H9 (cell line): ENCODE results near the gene METAP2. TPM values are rescaled to one million over a fixed set of nuclear protein-coding genes. Genes with fewer than 3 reads are reported as not detected.

Experiments used
- DNase-seq: peaks from one replicate; pipeline ENCODE4 v3.0.0-alpha.2; 2017
- H2AFZ ChIP-seq: one replicate; pipeline ENCODE4 v1.6.1; 2013; ENCODE audit warnings: mild to moderate bottlenecking, low read length, control low read depth, moderate library complexity
- H2AK5ac ChIP-seq: 2 replicates; pipeline ENCODE4 v1.6.1; 2013; ENCODE audit warnings: low read length, control low read depth, mixed read lengths; ENCODE audit not compliant: insufficient read length
- H2BK120ac ChIP-seq: one replicate; pipeline ENCODE4 v1.6.1; 2013; ENCODE audit warnings: low read depth, mild to moderate bottlenecking, low read length, control low read depth, inconsistent platforms; ENCODE audit not compliant: poor library complexity, severe bottlenecking
- H2BK12ac ChIP-seq: 2 replicates; pipeline ENCODE4 v1.6.1; 2013; ENCODE audit warnings: low read length, control low read depth, mixed read lengths, low read depth; ENCODE audit not compliant: insufficient read length
- H2BK15ac ChIP-seq: 2 replicates; pipeline ENCODE4 v1.6.1; 2013; ENCODE audit warnings: low read depth, low read length, control low read depth
- H2BK20ac ChIP-seq: one replicate; pipeline ENCODE4 v1.6.1; 2013; ENCODE audit warnings: low read depth, mild to moderate bottlenecking, low read length, control low read depth, inconsistent platforms; ENCODE audit not compliant: poor library complexity, severe bottlenecking
- H2BK5ac ChIP-seq: 2 replicates; pipeline ENCODE4 v1.6.1; 2013; ENCODE audit warnings: low read length, control low read depth, mixed read lengths; ENCODE audit not compliant: insufficient read length
- H3K14ac ChIP-seq: 2 replicates; pipeline ENCODE4 v1.6.1; 2013; ENCODE audit warnings: low read length, control low read depth; ENCODE audit not compliant: insufficient read depth
- H3K18ac ChIP-seq: 2 replicates; pipeline ENCODE4 v1.6.1; 2013; ENCODE audit warnings: low read depth, mild to moderate bottlenecking, mixed read lengths, low read length, control low read depth; ENCODE audit not compliant: insufficient read length
- H3K23ac ChIP-seq: 2 replicates; pipeline ENCODE4 v1.6.1; 2013; ENCODE audit warnings: low read length, control low read depth, mixed read lengths, low read depth; ENCODE audit not compliant: insufficient read length
- H3K23me2 ChIP-seq: 2 replicates; pipeline ENCODE4 v1.6.1; 2013; ENCODE audit warnings: low read depth, mild to moderate bottlenecking, mixed read lengths, low read length, control low read depth; ENCODE audit not compliant: insufficient read length, poor library complexity, severe bottlenecking
- H3K27ac ChIP-seq: 2 replicates; pipeline ENCODE4 v1.5.1; 2013; ENCODE audit warnings: low read length, control low read depth, mixed read lengths, low read depth; ENCODE audit not compliant: insufficient read length
- H3K27me3 ChIP-seq: 2 replicates; pipeline ENCODE4 v1.6.1; 2013; ENCODE audit warnings: low read length, control low read depth, inconsistent platforms; ENCODE audit not compliant: insufficient read depth
- H3K4ac ChIP-seq: 2 replicates; pipeline ENCODE4 v1.6.1; 2013; ENCODE audit warnings: low read depth, mild to moderate bottlenecking, control low read depth, inconsistent platforms, low read length, moderate library complexity
- H3K4me1 ChIP-seq: 2 replicates; pipeline ENCODE4 v1.6.1; 2013; ENCODE audit warnings: low read length, control low read depth, inconsistent platforms; ENCODE audit not compliant: insufficient read depth
- H3K4me2 ChIP-seq: 2 replicates; pipeline ENCODE4 v1.6.1; 2013; ENCODE audit warnings: low read length, control low read depth, mixed read lengths; ENCODE audit not compliant: insufficient read length, insufficient read depth
- H3K56ac ChIP-seq: 2 replicates; pipeline ENCODE4 v1.6.1; 2013; ENCODE audit warnings: low read depth, mild to moderate bottlenecking, mixed read lengths, low read length, control low read depth; ENCODE audit not compliant: insufficient read length
- H3K79me1 ChIP-seq: 2 replicates; pipeline ENCODE4 v1.6.1; 2013; ENCODE audit warnings: low read depth, mild to moderate bottlenecking, moderate library complexity, low read length, control low read depth, inconsistent platforms; ENCODE audit not compliant: insufficient read depth, poor library complexity, severe bottlenecking
- H3K79me2 ChIP-seq: 2 replicates; pipeline ENCODE4 v1.6.1; 2013; ENCODE audit warnings: low read length, control low read depth, inconsistent platforms; ENCODE audit not compliant: insufficient read depth
- H3K9ac ChIP-seq: 2 replicates; pipeline ENCODE4 v1.6.1; 2013; ENCODE audit warnings: low read length, control low read depth, mixed read lengths; ENCODE audit not compliant: insufficient read length; ENCODE audit errors: extremely low read depth
- H3K9me3 ChIP-seq: one replicate; pipeline ENCODE4 v1.6.1; 2013; ENCODE audit warnings: low read depth, low read length, inconsistent platforms; ENCODE audit not compliant: control insufficient read depth
- H3T11ph ChIP-seq: one replicate; pipeline ENCODE4 v1.6.1; 2013; ENCODE audit warnings: mild to moderate bottlenecking, low read length, control low read depth, inconsistent platforms
- H4K20me1 ChIP-seq: one replicate; pipeline ENCODE4 v1.6.1; 2013; ENCODE audit not compliant: control insufficient read depth, insufficient read length, insufficient read depth
- H4K5ac ChIP-seq: 2 replicates; pipeline ENCODE4 v1.6.1; 2013; ENCODE audit warnings: low read depth, mild to moderate bottlenecking, mixed read lengths, low read length, control low read depth; ENCODE audit not compliant: insufficient read length
- H4K8ac ChIP-seq: replicated peaks from 2 replicates; pipeline ENCODE4 v1.6.1; 2013; ENCODE audit warnings: low read length, control low read depth, mixed read lengths, low read depth; ENCODE audit not compliant: insufficient read length
- H4K91ac ChIP-seq: 2 replicates; pipeline ENCODE4 v1.6.1; 2013; ENCODE audit warnings: low read depth, mild to moderate bottlenecking, moderate library complexity, mixed read lengths, low read length, control low read depth; ENCODE audit not compliant: insufficient read length
- H3K27ac Mint-ChIP-seq, 3 experiments: 2 replicates in 2 of 3; 3 replicates in 1 of 3; pipeline ENCODE4 v1.8.0; 2020 to 2021; ENCODE audit warnings: mixed read lengths in 3 of 3, mild to moderate bottlenecking in 1 of 3, moderate library complexity in 1 of 3
- H3K27me3 Mint-ChIP-seq: 2 replicates; pipeline ENCODE4 v1.8.0; 2021; ENCODE audit warnings: low read depth, mild to moderate bottlenecking, moderate library complexity, mixed read lengths
- H3K36me3 Mint-ChIP-seq, 3 experiments: 2 replicates in 2 of 3; 3 replicates in 1 of 3; pipeline ENCODE4 v1.8.0; 2020 to 2021; ENCODE audit warnings: low read depth in 3 of 3, mixed read lengths in 3 of 3; ENCODE audit not compliant: insufficient read depth in 1 of 3
- H3K4me1 Mint-ChIP-seq, 2 experiments: 2 replicates each; pipeline ENCODE4 v1.8.0; 2020; ENCODE audit warnings: mixed read lengths in 2 of 2
- H3K4me3 Mint-ChIP-seq, 2 experiments: 2 replicates in 1 of 2; 3 replicates in 1 of 2; pipeline ENCODE4 v1.8.0; 2020 to 2021; ENCODE audit warnings: mild to moderate bottlenecking in 2 of 2, mixed read lengths in 2 of 2, moderate library complexity in 1 of 2
- H3K9me3 Mint-ChIP-seq, 2 experiments: 2 replicates in 1 of 2; 3 replicates in 1 of 2; pipeline ENCODE4 v1.8.0; 2020; ENCODE audit warnings: mild to moderate bottlenecking in 2 of 2, mixed read lengths in 2 of 2, moderate library complexity in 1 of 2
- WGBS: extraction: QIAGEN DNeasy Blood & Tissue Kit; methylation state at CpG from one replicate; pipeline ENCODE4 v1.1.7; 2013; ENCODE audit warnings: missing lambda C conversion rate, low lambda C conversion rate, mixed read lengths; ENCODE audit not compliant: insufficient read length; ENCODE audit errors: extremely low coverage; 5-methylcytosine and 5-hydroxymethylcytosine counted together
- total RNA-seq: library from RNA; stranded (reverse); gene quantifications from 2 replicates; pipeline ENCODE4 v1.2.1, GENCODE V29; 2021
- TF ChIP-seq, protein P1 (sequence below): fragments of 200-600 bp; sonication (generic); conservative IDR thresholded peaks from 3 replicates; pipeline ENCODE4 v1.8.0; 2021; ENCODE audit warnings: antibody characterized with exemption, mild to moderate bottlenecking

METAP2 gene
- total RNA-seq, 1 experiment from 2014 or later, result 140 TPM

DNA sequence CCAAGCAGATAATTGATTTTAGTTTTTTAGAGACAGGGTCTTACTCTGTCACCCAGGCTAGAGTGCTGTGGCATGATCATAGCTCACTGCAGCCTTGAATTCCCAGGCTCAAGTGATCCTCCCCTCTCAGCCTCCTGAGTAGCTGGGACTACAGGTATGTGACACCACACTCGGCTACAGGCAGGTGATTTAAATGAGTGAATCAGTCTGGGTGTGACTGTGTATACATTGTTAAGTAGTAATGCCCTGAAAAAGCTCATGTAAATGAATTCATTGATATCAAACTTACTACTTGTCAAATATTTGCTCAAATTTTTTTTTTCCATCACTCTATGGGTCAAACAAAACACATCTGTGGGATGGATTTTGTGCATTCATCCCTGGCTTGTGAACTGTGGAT, 83.7 kb downstream of the METAP2 start:
- Histone ChIP-seq H3T11ph (no peak overlapping the region), H3K79me1 (no peaks in the 10 kb centered on the region), H2BK5ac (no peak overlapping the region), H3K14ac (no peak overlapping the region), H3K27me3 (no peaks in the 10 kb centered on the region; the same call in 1 of the 2 replicates), H2AK5ac (no peak overlapping the region), H3K23ac (no peak overlapping the region), H2BK12ac (no peak overlapping the region), H4K8ac (no peak overlapping the region), H4K91ac (no peak overlapping the region), H3K9me3 (no peaks in the 10 kb centered on the region), H2AFZ (no peak overlapping the region), H3K79me2 (peaks cover 1% of the 10 kb centered on the region; the same call in 1 of the 2 replicates), H3K4me1 (no peaks in the 10 kb centered on the region; the same call in 1 of the 2 replicates), H3K27ac (no peak overlapping the region), H2BK15ac (no peak overlapping the region), H2BK120ac (no peak overlapping the region), H3K9ac (no peak overlapping the region), H4K20me1 (no peaks in the 10 kb centered on the region), H4K5ac (no peak overlapping the region), H3K18ac (no peak overlapping the region), H2BK20ac (no peak overlapping the region), H3K23me2 (no peaks in the 10 kb centered on the region), H3K4me2 (no peak overlapping the region), H3K4ac (no peak overlapping the region), H3K56ac (no peak overlapping the region)
- no CpG with 5 or more reads among the region's 1 CpG for WGBS
- Mint-ChIP-seq H3K27ac (no peak overlapping the region; a peak in 1 of 7 replicates), H3K4me3 (no peak overlapping the region), H3K27me3 (no peaks in the 10 kb centered on the region), H3K36me3 (peaks cover 15 to 28% (median 25%) of the 10 kb centered on the region in 3 experiments), H3K9me3 (no peaks in the 10 kb centered on the region), H3K4me1 (peaks cover 23 to 28% of the 10 kb centered on the region in 2 experiments)
- TF ChIP-seq, protein P1, sequence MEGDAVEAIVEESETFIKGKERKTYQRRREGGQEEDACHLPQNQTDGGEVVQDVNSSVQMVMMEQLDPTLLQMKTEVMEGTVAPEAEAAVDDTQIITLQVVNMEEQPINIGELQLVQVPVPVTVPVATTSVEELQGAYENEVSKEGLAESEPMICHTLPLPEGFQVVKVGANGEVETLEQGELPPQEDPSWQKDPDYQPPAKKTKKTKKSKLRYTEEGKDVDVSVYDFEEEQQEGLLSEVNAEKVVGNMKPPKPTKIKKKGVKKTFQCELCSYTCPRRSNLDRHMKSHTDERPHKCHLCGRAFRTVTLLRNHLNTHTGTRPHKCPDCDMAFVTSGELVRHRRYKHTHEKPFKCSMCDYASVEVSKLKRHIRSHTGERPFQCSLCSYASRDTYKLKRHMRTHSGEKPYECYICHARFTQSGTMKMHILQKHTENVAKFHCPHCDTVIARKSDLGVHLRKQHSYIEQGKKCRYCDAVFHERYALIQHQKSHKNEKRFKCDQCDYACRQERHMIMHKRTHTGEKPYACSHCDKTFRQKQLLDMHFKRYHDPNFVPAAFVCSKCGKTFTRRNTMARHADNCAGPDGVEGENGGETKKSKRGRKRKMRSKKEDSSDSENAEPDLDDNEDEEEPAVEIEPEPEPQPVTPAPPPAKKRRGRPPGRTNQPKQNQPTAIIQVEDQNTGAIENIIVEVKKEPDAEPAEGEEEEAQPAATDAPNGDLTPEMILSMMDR, result no peak
- DNase-seq, result no peak

Other genes with a start within 250 kb of the METAP2 start
- gene USP44, start 77.3 kb downstream of the METAP2 start, total RNA-seq, result 181 and 185 TPM in 2 replicates